MM.1S (cell line): Measurements from ENCODE around the gene MATN1.

Source experiments
- DNase-seq: peaks from one replicate; pipeline ENCODE4 v3.0.0-alpha.2; 2015
- H2AFZ ChIP-seq: fragments of 300-600 bp; sonication (generic); 2 replicates; pipeline ENCODE4 v1.6.0; 2016; ENCODE audit warnings: antibody characterized with exemption, low read length
- H3F3A ChIP-seq: fragments of 300-600 bp; sonication (generic); 2 replicates; pipeline ENCODE4 v1.6.1; 2016; ENCODE audit warnings: mild to moderate bottlenecking, antibody characterized with exemption, low read length, moderate library complexity, mixed read lengths; ENCODE audit not compliant: insufficient read depth
- H3K27ac ChIP-seq: fragments of 300-600 bp; sonication (generic); 2 replicates; pipeline ENCODE4 v1.5.1; 2016; ENCODE audit warnings: mild to moderate bottlenecking, low read length
- H3K27me3 ChIP-seq: fragments of 300-600 bp; sonication (generic); replicated peaks from 2 replicates; pipeline ENCODE4 v1.6.0; 2016; ENCODE audit warnings: low read length; ENCODE audit not compliant: insufficient read depth
- H3K36me3 ChIP-seq: fragments of 300-600 bp; sonication (generic); replicated peaks from 2 replicates; pipeline ENCODE4 v1.6.1; 2016; ENCODE audit warnings: mild to moderate bottlenecking, low read length, mixed read lengths; ENCODE audit not compliant: insufficient read depth
- H3K4me1 ChIP-seq: fragments of 300-600 bp; sonication (generic); 2 replicates; pipeline ENCODE4 v1.6.1; 2016; ENCODE audit warnings: low read length, mixed read lengths
- H3K4me2 ChIP-seq: fragments of 300-600 bp; sonication (generic); 2 replicates; pipeline ENCODE4 v1.6.0; 2016; ENCODE audit warnings: low read depth, low read length
- H3K4me3 ChIP-seq: fragments of 300-600 bp; sonication (generic); 2 replicates; pipeline ENCODE4 v1.5.1; 2016; ENCODE audit warnings: low read length, mixed read lengths
- H3K79me2 ChIP-seq: fragments of 300-600 bp; sonication (generic); 2 replicates; pipeline ENCODE4 v1.6.1; 2016; ENCODE audit warnings: mixed run types, low read length, mixed read lengths
- H3K9ac ChIP-seq: fragments of 300-600 bp; sonication (generic); 2 replicates; pipeline ENCODE4 v1.6.1; 2016; ENCODE audit warnings: low read length, mixed read lengths
- H3K9me2 ChIP-seq: fragments of 300-600 bp; sonication (generic); replicated peaks from 2 replicates; pipeline ENCODE4 v1.6.1; 2016; ENCODE audit warnings: mild to moderate bottlenecking, low read length, mixed read lengths; ENCODE audit not compliant: insufficient read depth
- H3K9me3 ChIP-seq: fragments of 300-600 bp; sonication (generic); replicated peaks from 2 replicates; pipeline ENCODE4 v1.6.1; 2016; ENCODE audit warnings: mild to moderate bottlenecking, low read length, mixed read lengths; ENCODE audit not compliant: insufficient read depth
- H4K20me1 ChIP-seq: fragments of 300-600 bp; sonication (generic); 2 replicates; pipeline ENCODE4 v1.6.1; 2016; ENCODE audit warnings: mild to moderate bottlenecking, low read length, moderate library complexity, mixed read lengths; ENCODE audit not compliant: insufficient read depth
- CTCF ChIP-seq: fragments of 300-600 bp; sonication (generic); IDR thresholded peaks from 2 replicates; pipeline ENCODE4 v1.5.1; 2016; ENCODE audit warnings: antibody characterized with exemption, low read length, mixed read lengths
- EZH2 ChIP-seq: fragments of 300-600 bp; sonication (generic); optimal IDR thresholded peaks from 2 replicates; pipeline ENCODE3; 2017; ENCODE audit warnings: low read depth, mild to moderate bottlenecking, antibody characterized with exemption, low read length, mixed read lengths
- EZH2phosphoT487 ChIP-seq: fragments of 300-600 bp; sonication (generic); IDR thresholded peaks from 2 replicates; pipeline ENCODE4 v1.6.1; 2018; ENCODE audit warnings: antibody characterized with exemption, low read length

The MATN1 gene

GRCh38 chr1:30753118-30753517, 29.7 kb upstream of the MATN1 start:
- peaks cover 95% of the 10 kb centered on the region for H3F3A ChIP-seq
- H3K9me2 ChIP-seq = no peaks in the 10 kb centered on the region
- H3K9ac ChIP-seq = peak overlapping the region; percentile 90
- H3K4me2 ChIP-seq = peak overlapping the region; percentile 94
- peak overlapping the region; percentile 77 for H3K4me3 ChIP-seq
- no peaks in the 10 kb centered on the region for H4K20me1 ChIP-seq
- peak overlapping the region; percentile 98 for H3K27ac ChIP-seq
- no peak overlapping the region for H2AFZ ChIP-seq
- no peaks in the 10 kb centered on the region; the same call in 1 of the 2 replicates for H3K36me3 ChIP-seq
- no peak for DNase-seq
- TF ChIP-seq EZH2phosphoT487 (no peak), EZH2 (no peak), CTCF (no peak)
- peaks cover 63% of the 10 kb centered on the region for H3K4me1 ChIP-seq
- H3K27me3 ChIP-seq = no peaks in the 10 kb centered on the region
- no peaks in the 10 kb centered on the region for H3K9me3 ChIP-seq
- peaks cover 99% of the 10 kb centered on the region for H3K79me2 ChIP-seq

- peak overlapping the region; percentile 94 for H3K4me2 ChIP-seq
- H3F3A ChIP-seq = peaks cover 99% of the 10 kb centered on the region
- no peaks in the 10 kb centered on the region for H3K9me3 ChIP-seq
- no peak overlapping the region for H2AFZ ChIP-seq
- H3K79me2 ChIP-seq = peaks cover 99% of the 10 kb centered on the region
- H3K27me3 ChIP-seq = no peaks in the 10 kb centered on the region
- H3K9ac ChIP-seq = peak overlapping the region; percentile 73; the same call in 1 of the 2 replicates
- H3K27ac ChIP-seq = peak overlapping the region; percentile 98
- DNase-seq = no peak
- H3K4me3 ChIP-seq = 0 out of 2 replicates have a peak overlapping the region, but pooled peaks have one; percentile 1
- H3K36me3 ChIP-seq = no peaks in the 10 kb centered on the region; the same call in 1 of the 2 replicates
- H3K4me1 ChIP-seq = peaks cover 64% of the 10 kb centered on the region
- H3K9me2 ChIP-seq = no peaks in the 10 kb centered on the region
- TF ChIP-seq EZH2 = no peak
- TF ChIP-seq EZH2phosphoT487 = no peak
- TF ChIP-seq CTCF = no peak
- H4K20me1 ChIP-seq = no peaks in the 10 kb centered on the region
Observed at GRCh38 chr1:30752651-30752908, 29.2 kb upstream of the MATN1 start.

- peaks cover 99% of the 10 kb centered on the region for H3F3A ChIP-seq
Observed at GRCh38 chr1:30751830-30752650, 28.7 kb upstream of the MATN1 start.

More at GRCh38 chr1:30751830-30752650, 28.7 kb upstream of the MATN1 start:
- Histone ChIP-seq H3K27ac (peak overlapping the region; percentile 98), H3K9ac (peak overlapping the region; percentile 73; the same call in 1 of the 2 replicates), H3K27me3 (no peaks in the 10 kb centered on the region), H3K4me3 (0 out of 2 replicates have a peak overlapping the region, but pooled peaks have one; percentile 1), H3K4me2 (peak overlapping the region; percentile 94), H2AFZ (no peak overlapping the region), H3K36me3 (no peaks in the 10 kb centered on the region; the same call in 1 of the 2 replicates), H4K20me1 (no peaks in the 10 kb centered on the region), H3K9me2 (no peaks in the 10 kb centered on the region), H3K9me3 (no peaks in the 10 kb centered on the region), H3K4me1 (peaks cover 69% of the 10 kb centered on the region), H3K79me2 (peaks cover 99% of the 10 kb centered on the region)
- TF ChIP-seq EZH2phosphoT487 (no peak), CTCF (peak; percentile 16; the same call in 1 of the 2 replicates)
- DNase-seq = no peak
